Lower leg skin (tissue), 4 donors: Measurements from ENCODE around the gene ARHGEF2. TPM values are rescaled to one million over a fixed set of nuclear protein-coding genes. Genes with fewer than 3 reads are reported as not detected.

Experiments used
- DNase-seq, 2 donors: peaks; one replicate each; pipeline ENCODE4 v3.0.0-alpha.2; 2019; ENCODE audit warnings: low spot score in 2 of 2
- H3K4me3 ChIP-seq: fragments of 200-600 bp; sonication (generic); 2 replicates; pipeline ENCODE4 v1.5.1; 2017; ENCODE audit warnings: mild to moderate bottlenecking, low read depth; ENCODE audit not compliant: poor library complexity, severe bottlenecking
- POLR2A ChIP-seq, 2 donors: fragments of 450-650 bp; IDR thresholded peaks; one replicate each; pipeline ENCODE4 v1.6.1; 2016 to 2017; ENCODE audit warnings: antibody characterized with exemption in 2 of 2, mild to moderate bottlenecking in 1 of 2, moderate library complexity in 1 of 2
- WGBS, 2 donors: methylation state at CpG; one replicate each; pipeline ENCODE4 v1.1.5; 2018; 5-methylcytosine and 5-hydroxymethylcytosine counted together
- intact Hi-C: fragments of 100-400 bp; cut with DNase I; formaldehyde crosslinking; loops from one replicate; pipeline ENCODE4 v1.15.0; 2023; ENCODE audit warnings: low total_unique reads
- total RNA-seq, 4 donors: library from RNA; depleted of rRNA; stranded (reverse); fragments of >200 nt; gene quantifications; one replicate each; pipeline ENCODE4 v1.1.0, GENCODE V29; 2016
- TF ChIP-seq, protein P1 (sequence below), 3 donors: fragments of 450-650 bp; IDR thresholded peaks; one replicate each; pipeline ENCODE4 v1.5.1; 2016; ENCODE audit warnings: antibody characterized with exemption in 3 of 3, mild to moderate bottlenecking in 3 of 3, moderate library complexity in 2 of 3

Gene ARHGEF2
- total RNA-seq, 4 donors from 2014 or later = 18.7 to 35.5 (median 28.3) TPM

- H3K4me3 ChIP-seq = no peak overlapping the region
- WGBS, 2 donors = 94 to 98% methylated on average over 2 of the region's 2 CpGs
- intact Hi-C loops = no loop called here
- DNase-seq = no peak
- TF ChIP-seq POLR2A (IDR thresholded peaks at IDR 0.05) = no peak
- TF ChIP-seq, protein P1, sequence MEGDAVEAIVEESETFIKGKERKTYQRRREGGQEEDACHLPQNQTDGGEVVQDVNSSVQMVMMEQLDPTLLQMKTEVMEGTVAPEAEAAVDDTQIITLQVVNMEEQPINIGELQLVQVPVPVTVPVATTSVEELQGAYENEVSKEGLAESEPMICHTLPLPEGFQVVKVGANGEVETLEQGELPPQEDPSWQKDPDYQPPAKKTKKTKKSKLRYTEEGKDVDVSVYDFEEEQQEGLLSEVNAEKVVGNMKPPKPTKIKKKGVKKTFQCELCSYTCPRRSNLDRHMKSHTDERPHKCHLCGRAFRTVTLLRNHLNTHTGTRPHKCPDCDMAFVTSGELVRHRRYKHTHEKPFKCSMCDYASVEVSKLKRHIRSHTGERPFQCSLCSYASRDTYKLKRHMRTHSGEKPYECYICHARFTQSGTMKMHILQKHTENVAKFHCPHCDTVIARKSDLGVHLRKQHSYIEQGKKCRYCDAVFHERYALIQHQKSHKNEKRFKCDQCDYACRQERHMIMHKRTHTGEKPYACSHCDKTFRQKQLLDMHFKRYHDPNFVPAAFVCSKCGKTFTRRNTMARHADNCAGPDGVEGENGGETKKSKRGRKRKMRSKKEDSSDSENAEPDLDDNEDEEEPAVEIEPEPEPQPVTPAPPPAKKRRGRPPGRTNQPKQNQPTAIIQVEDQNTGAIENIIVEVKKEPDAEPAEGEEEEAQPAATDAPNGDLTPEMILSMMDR (IDR thresholded peaks at IDR 0.05) = no peak
These were observed 58.5 kb downstream of the ARHGEF2 start for GRCh38 chr1:155919801-155920200.

DNA sequence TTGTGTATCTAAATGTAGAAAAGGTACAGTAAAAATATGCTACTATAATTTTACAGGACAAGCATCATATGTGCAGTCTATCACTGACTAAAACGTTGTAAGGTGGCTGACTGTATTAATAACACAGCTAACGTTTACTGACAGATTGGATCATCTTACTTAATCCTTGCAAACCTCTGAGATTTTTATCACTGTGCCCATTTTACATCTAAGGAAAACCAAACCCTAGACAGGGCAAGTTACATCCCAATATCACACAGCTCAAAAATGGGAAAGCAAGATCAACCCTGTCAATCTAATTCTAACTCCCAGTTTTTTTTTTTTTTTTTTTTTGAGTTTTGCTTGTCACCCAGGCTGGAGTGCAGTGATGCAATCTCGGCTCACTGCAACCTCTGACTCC is 59.7 kb downstream of the ARHGEF2 start:
- intact Hi-C loops = no loop called here
- no peak overlapping the region for H3K4me3 ChIP-seq
- no peak for DNase-seq
- 71 to 80% methylated on average over 3 of the region's 3 CpGs for WGBS, 2 donors
- TF ChIP-seq, protein P1 (IDR thresholded peaks at IDR 0.05) = no peak
- TF ChIP-seq POLR2A (IDR thresholded peaks at IDR 0.05) = no peak

DNA sequence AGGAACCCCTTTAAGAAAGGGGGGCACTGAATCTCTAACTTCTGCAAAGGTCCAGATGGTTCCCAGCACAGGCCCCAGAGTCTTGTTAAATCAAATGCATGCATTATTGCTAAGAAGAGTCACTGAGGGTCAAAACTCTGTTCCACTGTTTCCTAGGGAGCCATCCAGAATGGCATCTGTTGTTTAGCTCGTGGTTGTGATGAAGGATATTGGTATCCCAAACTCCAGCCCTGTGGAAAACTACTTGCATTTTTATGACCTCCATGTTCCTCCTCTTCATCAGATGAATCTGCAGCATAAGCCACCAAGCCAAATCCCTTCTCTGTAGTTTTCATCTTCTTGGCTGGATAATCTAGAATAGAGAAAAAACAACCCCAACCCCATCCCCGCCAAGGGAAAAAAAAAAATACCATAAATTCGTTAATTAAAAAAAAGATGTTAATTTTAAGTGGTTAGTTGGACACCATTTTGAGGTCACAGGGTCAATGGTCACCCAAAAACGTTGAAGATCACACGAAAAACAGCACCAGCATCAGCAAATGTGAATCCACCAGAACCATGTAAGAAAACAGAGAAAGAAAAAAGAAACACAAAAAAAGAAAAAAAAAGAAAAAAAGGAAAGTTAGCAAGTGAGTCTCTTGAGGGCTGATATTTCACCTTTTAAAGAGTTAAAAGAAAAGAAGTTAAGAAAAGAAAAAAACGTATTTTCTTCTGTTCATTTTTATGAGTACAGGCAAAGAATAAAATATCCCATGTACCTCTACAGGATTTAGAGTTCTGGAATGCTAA is 64.2 kb downstream of the ARHGEF2 start:
- DNase-seq = no peak
- 68 to 73% methylated on average over 6 of the region's 6 CpGs for WGBS, 2 donors
- intact Hi-C loops = no loop called here
- TF ChIP-seq, protein P1 (IDR thresholded peaks at IDR 0.05) = no peak
- H3K4me3 ChIP-seq = no peak overlapping the region

DNA sequence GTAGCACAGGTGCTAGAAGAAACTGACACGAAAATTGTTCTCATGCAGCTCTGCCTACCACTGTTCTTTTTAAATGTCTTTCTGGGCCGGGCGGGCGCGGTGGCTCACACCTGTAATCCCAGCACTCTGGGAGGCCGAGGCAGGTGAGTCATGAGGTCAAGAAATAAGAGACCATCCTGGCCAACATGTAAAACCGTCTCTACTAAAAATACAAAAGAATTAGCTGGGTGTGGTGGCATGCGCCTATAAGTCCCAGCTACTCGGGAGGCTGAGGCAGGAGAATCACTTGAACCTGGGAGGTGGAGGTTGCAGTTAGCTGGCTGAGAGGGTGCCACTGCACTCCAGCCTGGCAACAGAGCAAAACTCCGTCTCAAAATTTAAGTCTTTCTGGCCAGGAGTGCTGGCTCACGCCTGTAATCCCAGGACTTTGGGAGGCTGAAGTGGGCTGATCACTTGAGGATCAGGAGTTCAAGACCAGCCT is 66.3 kb downstream of the ARHGEF2 start:
- H3K4me3 ChIP-seq = no peak overlapping the region
- TF ChIP-seq, protein P1 (IDR thresholded peaks at IDR 0.05) = no peak
- intact Hi-C loops = no loop called here
- DNase-seq = peak in 1 of 2 donors; percentile 78
- WGBS, 2 donors = 79 to 84% methylated on average over 11 of the region's 11 CpGs

- 6% methylated on average over 33 to 34 of the region's 34 CpGs for WGBS, 2 donors
- TF ChIP-seq POLR2A (IDR thresholded peaks at IDR 0.05) = peak in 1 of 2 donors; percentile 43
- TF ChIP-seq, protein P1 (IDR thresholded peaks at IDR 0.05) = no peak
- H3K4me3 ChIP-seq = peak within 1 kb of the TSS; percentile 39
- intact Hi-C loops = no loop called here
- DNase-seq = peak; percentile 78 to 97
These were observed 66.9 kb downstream of the ARHGEF2 start, which contains the start of gene RIT1 for GRCh38 chr1:155911156-155912055. Gene RIT1 (minus strand): TSS chr1:155911349. CDS start chr1:155910761, 588 bp downstream.
